Left ventricle myocardium superior (tissue), 1 donor: ENCODE results near the gene RAB37. TPM values are rescaled to one million over a fixed set of nuclear protein-coding genes. Genes with fewer than 3 reads are reported as not detected.
A peak's percentile ranks its signal among the peaks of the same experiment; 100 is the strongest.

Experiments
- ATAC-seq: fragments of 200-7000 bp; cut with Tn5 transposase; one replicate; pipeline ENCODE4 v1.9.1; 2020; ENCODE audit warnings: mild to moderate bottlenecking, moderate library complexity
- DNase-seq: peaks from one replicate; pipeline ENCODE4 v3.0.0-alpha.2; 2020
- intact Hi-C: fragments of 100-400 bp; cut with micrococcal nuclease; formaldehyde crosslinking; loops from one replicate; pipeline ENCODE4 v1.11.0; 2022
- total RNA-seq: library from RNA; stranded (reverse); fragmentation: NEBNext Ultra II Directional; extraction: Animal tissue kit (Norgen Biotek cat#: 25700); gene quantifications from one replicate; pipeline ENCODE4 v1.2.1, GENCODE V29; 2021
- donor health status: DM: no; HTN: yes; CAD: no; lungs with severe emphysema.

Gene RAB37
- total RNA-seq, 1 donor from 2014 or later: 2.8 TPM

DNA sequence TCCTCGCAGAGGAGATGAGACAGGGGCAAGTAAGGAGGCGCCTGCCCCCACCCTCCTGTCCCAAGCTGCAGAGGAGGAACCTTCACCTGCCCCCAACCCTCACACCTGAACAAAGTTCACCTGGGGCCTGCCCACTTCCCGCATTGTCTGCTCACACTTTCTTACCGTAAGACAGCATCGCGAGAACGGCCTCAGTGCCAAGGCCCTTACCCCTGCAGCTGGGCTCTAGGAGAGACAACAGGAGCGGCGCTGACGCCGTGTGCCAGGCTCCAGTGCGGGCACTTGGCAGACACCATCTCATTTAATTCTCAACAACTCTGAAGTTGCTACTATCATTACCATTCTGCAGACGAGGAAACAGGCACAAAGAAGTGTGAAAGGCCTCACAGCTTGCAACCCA is 35.0 kb downstream of the RAB37 start:
- no peak for DNase-seq
- no peak for ATAC-seq
- intact Hi-C loops: no loop called here

DNA sequence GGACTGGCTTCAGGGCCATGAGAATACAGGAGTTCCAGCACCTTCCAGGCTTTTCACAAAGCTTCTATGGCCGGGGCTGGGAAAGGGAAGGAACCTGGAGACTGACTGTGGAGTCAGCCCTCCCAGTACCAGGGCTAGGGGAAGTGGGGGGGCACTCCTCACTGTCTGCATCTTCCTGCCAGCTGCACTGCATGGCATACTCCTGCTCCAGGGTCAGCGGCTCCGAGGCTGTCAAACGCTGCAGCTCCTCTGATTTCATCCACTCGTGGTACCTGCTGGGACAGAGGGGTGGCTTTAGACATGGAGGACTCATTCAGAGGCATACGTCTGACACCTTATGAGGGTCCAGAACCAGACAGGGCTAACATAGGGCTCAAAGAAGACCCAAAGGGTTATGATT is 36.4 kb downstream of the RAB37 start:
- ATAC-seq (no peak), DNase-seq (no peak)
- intact Hi-C loops: no loop called here

DNA sequence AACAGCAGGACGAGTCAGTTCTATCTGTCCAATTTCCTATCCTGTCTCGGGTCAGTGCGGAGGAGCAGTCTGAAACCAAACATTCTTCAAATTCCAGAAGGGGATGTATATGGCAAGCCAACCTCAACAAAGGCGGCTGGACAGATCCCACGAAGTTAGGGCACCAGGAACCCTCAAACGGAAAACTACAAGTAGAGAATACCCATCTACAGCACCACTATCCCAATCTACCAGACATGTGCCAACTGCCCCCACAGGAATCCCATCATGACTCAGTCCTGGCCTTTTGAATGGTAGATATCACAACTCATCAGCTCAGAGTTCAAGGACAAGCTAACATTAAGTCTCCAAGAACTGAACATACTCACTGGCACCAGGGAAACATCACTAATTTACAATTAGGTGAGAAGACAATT is 36.8 kb downstream of the RAB37 start:
- ATAC-seq (no peak), DNase-seq (no peak)
- intact Hi-C loops: no loop called here

DNA sequence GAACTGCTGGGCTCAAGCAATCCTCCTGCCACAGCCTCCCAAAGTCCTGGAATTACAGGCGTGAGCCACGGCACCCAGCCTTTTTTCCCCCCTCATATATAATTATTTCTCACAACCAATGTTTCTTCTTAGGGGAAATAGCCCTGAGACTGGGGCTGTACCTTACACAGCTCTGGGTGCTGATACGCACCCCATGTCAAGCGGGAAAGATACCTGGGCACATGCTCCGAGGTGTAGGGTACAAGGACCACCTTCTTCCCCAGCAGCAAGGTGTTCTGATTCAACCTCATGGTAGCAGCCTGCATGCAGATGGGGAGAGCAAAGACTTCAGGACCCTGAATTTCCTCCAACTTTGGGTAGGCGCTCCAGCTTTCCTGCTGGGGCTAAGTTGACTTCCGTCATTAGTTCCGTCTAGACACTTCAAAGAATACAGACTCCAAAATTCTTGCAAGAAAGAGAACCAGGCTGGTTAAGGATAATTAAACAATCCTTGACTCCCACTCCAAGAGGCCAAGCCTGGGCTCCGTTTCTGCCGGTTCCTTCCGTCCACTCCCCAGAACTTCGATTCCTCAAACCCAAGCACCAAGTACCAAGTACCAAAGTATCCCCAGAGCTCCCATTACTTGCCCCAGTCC is 38.5 kb downstream of the RAB37 start:
- intact Hi-C loops: no loop called here
- no peak for DNase-seq
- ATAC-seq: no peak

DNA sequence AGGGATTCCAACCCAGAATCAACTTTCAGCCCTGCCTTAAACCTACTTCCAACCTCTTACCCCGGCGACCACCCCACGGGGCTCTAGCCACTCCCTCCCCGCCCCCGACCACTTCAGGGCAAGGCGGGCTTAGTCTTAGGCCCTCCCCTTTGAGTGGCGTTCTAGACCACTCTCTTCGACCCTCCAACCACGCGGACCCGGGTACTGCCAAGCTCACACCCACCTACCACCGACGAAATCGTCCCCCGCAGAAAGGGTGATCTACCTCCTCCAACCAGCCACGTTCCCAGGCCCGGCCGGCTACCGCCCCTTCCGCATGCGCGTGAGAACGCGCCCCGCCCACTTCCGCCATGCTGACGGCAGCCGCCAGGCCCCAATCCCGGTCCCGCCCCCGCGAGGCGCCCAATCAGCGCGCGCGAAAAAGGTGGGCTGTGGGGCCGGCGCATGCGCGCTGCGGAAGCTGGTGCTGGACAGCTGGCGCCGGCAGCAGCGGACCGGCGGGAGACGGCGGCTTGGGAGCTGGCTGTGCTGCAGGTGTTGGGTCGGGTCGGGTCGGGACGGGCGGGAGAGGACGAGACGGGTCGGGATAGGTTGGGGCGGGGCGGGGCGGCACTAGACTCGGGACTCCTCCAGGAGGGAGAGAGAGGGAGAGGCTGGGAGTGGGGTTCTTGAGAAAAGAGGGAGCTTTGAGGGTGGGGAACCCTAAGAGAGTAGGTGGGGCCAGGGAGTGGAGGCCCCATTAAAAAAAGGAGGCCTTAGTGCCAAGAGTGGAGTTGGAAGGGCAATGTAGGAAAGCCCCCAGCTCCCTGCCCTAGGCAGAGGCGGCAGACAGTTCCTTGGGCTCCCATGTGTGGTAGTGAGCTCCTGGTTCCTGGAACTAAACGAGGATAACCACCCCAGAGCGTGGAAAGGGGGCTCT is 39.2 kb downstream of the RAB37 start, which contains the start of gene NAT9:
Gene NAT9 (minus strand): TSS at position 302 of the 919 bp plus-strand sequence. CDS start 647 bp downstream, outside the sequence.
- peak; percentile 98 for ATAC-seq
- peak; percentile 99 for DNase-seq
- intact Hi-C loops: no loop called here

DNA sequence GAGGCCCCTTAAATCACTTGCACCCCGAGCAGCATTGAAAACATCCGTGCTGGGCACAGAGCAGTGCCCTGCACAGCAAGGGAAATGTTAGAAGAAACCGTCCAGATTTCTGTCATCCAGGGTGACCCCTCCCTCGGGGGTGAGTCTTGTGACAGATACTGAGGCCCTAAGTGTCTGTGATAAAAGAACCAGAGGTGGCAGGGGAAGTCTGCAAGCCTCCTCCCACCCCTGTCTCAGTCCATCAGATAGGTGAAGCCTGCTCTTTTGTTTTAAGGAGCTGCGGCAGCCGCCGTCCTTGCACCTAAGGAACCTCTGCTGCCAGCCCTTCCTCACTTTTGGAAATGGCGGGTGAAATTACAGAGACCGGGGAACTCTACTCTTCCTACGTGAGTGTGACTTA is 39.9 kb downstream of the RAB37 start:
- ATAC-seq (no peak), DNase-seq (no peak)
- intact Hi-C loops: no loop called here

DNA sequence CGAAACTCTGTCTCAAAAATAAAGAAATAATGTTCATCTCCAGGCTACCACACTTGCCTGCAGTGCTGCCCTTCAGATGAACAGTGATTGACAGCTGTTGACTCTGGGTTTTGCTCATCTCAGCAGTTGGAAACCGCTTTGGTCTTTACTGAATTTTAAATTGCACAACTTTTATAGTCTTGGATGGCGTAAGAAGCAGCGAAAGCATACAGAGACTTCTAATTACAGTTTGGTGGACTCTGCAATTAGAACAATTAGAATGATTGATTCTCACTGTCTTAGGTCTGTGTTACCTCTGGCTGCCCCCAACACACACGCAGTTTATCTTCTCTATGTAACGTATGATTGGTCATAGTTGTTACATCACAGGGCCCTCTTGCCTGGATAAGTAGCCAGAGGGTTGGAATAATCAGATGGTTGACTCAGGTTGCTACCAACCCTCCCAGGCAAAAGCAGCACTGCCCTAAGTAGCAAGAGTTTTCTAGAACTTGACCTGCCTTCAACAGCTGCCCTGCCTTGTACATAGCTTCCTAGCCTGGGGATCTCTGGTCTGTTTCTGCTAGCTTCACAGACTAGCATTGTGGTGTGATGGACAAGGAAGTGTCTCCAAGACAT is 41.0 kb downstream of the RAB37 start:
- intact Hi-C loops: no loop called here
- DNase-seq (no peak), ATAC-seq (no peak)

DNA sequence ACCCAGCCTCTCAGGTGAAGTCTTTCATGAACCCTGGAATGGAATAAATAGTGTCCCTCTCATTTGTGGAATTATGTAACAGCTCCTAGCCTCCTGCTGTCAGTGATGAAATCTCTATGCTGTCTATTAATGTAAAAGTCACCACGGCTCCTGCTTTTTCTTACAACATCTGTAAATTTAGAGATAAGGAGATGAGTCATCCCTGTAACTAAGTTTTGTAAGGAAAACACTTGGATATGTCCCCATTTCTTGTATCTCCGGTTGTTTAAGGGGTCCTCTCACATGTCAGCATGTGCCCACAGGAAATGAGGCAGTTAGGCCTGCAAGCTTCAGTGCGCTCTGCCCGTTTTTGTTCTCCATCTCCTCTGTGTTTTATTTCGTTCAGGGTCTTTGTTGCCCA is 41.9 kb downstream of the RAB37 start:
- DNase-seq (no peak), ATAC-seq (no peak)
- intact Hi-C loops: no loop called here

DNA sequence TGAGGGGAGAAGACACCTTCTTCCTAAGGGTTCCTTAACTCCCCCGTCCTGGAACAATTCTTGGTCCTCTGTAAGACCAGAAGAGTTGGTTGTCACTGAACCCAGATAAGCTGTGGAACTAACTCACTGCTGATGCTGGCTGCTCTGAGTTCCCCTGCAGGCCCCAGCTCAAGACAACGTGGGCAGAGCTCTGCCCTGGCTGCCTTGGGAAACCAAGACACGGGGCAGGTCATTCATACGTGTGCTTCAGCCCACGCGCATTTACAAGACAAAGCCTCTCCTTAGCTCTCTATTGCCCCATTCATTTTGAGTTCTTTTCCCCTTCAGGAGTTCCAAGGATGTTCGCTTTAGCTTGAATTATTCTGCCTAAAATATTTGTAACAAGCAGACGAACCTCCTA is 42.4 kb downstream of the RAB37 start:
- intact Hi-C loops: no loop called here
- DNase-seq: no peak
- no peak for ATAC-seq

DNA sequence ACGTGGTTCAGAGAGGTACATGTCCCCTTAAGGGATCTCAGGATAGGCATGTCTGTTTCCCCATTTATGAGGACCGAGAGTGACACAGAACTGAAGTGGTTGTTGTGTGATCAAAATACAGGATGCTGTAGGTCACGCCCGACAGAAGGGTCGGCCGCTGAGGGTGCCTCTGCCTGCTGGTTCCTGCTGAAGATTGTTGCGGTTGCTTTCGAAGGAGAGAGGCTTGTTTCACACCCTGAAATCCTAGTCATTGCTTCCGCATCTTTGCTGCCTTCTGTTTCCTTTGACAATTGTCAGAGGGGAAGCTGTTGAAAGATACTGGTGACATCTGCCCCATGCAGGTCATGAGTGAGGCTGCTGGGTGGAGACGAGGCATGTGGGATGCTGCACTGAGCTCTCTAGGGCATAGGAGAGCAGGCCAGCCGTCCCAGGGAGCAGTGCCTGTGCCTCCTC is 42.9 kb downstream of the RAB37 start:
- ATAC-seq (peak; percentile 12), DNase-seq (peak; percentile 55)
- intact Hi-C loops: no loop called here

DNA sequence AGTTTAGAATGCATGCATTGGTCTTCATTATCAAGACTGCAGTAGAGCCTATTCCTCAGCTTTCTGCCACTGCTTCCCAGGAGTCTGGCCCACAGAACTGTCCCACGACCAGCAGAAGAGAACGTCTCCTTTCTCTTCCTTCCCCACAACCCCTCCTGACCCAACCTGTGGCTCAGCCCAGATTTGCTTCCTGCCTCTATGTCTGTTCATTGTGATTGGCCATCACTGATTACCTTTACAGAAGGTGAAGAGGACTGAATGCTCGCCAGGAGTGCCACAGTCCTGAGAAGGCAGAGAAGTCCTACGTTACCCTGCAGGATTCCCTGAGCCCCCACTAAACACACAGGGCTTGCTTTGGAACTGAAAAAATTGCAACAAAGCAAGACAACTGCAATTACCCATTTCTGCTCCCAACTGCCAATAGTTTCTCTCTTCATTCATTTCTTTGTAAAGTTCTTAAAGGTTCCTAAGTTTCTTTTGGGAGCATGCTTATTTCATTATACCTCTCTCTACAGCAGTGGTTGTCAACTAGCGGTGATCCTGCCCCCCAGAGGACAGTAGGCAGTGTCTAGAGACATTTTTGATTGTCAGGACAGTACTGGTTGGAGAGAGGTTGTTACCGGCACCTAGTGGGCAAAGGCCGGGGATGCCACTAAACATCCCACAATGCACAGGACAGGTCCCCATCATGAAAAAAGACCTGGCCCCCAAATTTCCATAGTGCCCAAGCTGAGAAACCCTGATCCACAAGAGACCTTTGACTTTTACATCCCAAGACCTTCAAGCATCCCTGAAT is 43.6 kb downstream of the RAB37 start:
- intact Hi-C loops: no loop called here
- ATAC-seq (no peak), DNase-seq (no peak)

DNA sequence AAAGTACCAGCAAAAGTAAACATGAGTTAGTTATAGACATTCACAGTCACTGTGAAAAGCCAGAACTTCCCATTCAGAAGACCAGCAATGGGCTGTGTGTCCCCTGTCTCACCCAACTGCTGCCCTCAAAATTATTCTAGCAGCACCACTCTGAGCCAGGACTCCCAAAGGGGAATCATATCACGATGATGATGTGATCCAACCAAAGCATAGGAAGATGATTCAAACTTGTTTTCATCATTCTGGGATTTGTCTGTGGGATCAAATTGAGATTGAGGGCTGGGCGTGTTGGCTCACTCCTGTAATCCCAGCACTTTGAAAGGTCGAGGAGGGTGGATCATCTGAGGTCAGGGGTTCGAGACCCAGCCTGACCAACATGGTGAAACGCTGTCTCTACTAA is 45.5 kb downstream of the RAB37 start:
- ATAC-seq: no peak
- DNase-seq: no peak
- intact Hi-C loops: no loop called here

DNA sequence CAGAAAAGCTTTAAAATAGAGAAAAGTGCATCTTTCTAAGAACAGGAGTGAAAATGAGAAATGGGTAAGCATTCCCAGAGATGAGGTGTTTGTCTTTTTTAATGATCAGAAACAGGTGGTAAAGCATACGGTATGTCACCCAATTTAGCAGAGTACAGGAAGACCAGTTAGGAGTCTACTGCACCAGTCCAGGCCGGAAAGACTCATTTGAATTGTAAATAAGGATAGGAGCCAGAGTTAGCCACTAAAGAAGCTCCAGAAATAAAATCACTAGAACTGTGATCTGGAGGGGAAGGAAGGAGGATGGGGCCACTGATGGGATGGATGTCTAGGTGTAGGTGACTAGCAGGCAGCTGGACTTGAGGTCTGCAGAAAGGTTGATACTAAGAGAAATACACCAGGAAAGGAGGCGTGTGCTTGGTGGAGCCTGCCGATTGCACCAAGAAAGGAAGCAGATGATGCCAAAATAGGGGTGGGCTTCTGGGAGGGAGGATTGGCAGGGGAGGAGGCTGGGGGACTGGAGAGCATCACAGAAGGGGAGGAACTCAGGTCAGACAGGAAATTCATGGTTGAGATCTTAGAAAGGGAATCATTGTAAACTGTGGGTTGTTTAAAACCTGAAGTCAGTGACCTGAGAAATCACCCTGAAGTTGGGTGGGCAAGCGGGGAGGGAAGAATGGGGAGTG is 47.2 kb downstream of the RAB37 start:
- intact Hi-C loops: no loop called here
- ATAC-seq: no peak
- DNase-seq: no peak

DNA sequence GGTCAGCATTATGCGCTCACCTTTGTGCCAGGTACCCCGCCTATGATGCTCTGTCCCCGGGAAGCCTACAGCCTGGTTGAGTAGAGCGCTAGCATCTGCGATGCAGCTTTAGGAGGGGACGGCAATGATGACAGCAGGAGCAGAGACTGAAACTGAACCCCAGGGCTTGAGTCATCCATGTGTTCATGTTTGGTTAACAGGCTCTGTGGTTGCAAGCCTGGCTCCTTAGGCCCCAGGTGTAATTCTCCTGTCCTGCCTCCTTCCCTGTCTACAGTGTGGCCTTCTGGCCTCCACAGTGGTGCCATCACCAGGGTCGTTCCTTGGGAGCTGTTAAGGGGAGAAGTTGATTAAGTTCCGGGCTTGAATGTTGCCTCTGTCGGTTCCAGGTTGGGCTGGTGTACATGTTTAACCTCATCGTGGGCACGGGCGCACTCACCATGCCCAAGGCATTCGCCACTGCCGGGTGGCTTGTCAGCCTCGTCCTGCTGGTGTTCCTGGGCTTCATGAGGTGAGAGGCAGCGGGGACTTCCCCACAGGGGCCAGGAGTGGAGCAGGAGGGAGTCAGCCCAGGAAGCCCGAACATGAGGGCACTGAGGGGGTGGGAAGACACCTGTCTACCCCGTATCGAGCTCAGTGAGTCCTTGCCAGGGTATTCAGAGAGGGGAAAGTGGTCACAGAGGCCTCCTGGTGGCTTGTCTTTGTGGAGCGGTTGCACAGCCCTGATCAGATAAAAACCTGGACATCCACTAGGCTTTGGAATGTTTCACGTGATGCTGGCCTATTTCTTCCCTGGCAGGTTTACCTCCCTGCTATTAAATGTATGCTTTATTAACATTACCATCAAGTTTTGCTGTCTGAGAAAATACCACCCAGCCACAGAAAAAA is 48.3 kb downstream of the RAB37 start:
- intact Hi-C loops: no loop called here
- no peak for ATAC-seq
- DNase-seq: no peak

DNA sequence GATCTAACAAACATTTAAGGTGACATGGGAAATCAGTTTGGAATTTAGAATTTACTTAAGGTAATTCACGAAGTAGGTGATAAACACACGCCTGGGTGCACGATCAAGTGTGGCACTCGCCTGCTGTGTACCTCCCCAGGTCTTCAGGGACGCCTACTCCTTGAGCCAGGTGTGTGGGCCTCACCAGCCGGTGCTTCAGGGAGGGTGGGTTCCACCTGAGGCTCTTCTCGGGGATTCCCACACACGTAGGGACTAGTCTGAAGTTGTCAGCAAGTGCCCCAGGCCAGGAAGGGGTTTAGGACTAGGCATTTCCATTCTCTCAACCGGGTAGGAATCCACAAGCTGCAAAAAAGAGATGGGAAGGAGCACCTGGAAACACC is 48.9 kb downstream of the RAB37 start:
- intact Hi-C loops: no loop called here
- no peak for DNase-seq
- no peak for ATAC-seq

DNA sequence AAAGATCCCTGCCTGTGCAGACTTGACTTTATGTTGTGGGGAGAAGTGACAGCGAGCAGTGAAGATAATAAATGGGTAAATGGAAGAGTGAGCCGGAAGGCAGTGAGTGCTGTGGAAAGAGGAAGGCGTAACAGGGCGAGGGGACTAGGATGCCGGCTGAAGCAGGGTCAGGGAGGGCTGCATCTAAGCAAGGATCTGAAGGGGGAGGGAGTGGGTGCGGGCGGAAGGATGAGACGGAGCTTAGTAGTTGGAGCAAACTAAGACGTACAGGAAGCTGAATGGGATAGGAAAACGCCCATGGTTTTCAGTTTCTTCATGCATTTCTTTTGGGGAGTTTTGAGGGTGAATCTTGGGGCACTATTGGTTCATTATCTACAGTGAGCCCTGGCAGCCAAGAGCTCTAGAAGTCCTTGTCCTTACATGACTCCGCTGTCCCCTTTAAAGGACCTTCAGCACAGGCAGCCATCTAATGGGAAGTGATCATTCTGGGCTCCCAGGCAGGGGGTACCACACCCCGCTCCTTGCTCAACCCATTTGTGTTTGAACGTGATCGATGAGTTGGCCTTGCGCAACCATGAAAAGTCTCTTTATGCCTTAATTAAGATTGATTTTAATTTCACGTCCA is 49.5 kb downstream of the RAB37 start:
- ATAC-seq (peak; percentile 56), DNase-seq (no peak)
- intact Hi-C loops: no loop called here
